GM19351 (cell line): ENCODE results near the gene ODC1.
A peak's percentile ranks its signal among the peaks of the same experiment; 100 is the strongest.
"Not testable (repeated sequence)": the region's sequence is repeated elsewhere in the genome, so short reads cannot be mapped to it uniquely, and the experiment has no call there.

ENCODE experiments used
- ATAC-seq: cut with Tn5 transposase; IDR thresholded peaks from one replicate; pipeline ENCODE4 v1.9.1; 2021; ENCODE audit warnings: mild to moderate bottlenecking, moderate library complexity; ENCODE audit not compliant: unreplicated experiment

Gene ODC1

GRCh38 chr2:10447895-10448575, at the start of gene ODC1:
Gene ODC1 (minus strand): TSS chr2:10448327. CDS start chr2:10445032, 3,295 bp downstream.
- ATAC-seq: peak; percentile 69

GRCh38 chr2:10497797-10498251, 49.7 kb upstream of the ODC1 start:
- no peak for ATAC-seq

- no peak for ATAC-seq
Observed at GRCh38 chr2:10495988-10496313, 47.8 kb upstream of the ODC1 start.

- ATAC-seq: no peak
Observed at GRCh38 chr2:10495311-10495987, 47.3 kb upstream of the ODC1 start.

- ATAC-seq: no peak
Observed at GRCh38 chr2:10494351-10495066, 46.4 kb upstream of the ODC1 start.

GRCh38 chr2:10493634-10494281, 45.6 kb upstream of the ODC1 start:
- peak; percentile 98 for ATAC-seq

GRCh38 chr2:10493075-10493633, 45.0 kb upstream of the ODC1 start:
- ATAC-seq: no peak

- no peak for ATAC-seq
Observed at GRCh38 chr2:10490806-10491291, 42.7 kb upstream of the ODC1 start.

GRCh38 chr2:10489842-10490555, 41.9 kb upstream of the ODC1 start:
- no peak for ATAC-seq

- ATAC-seq: not testable (repeated sequence)
Observed at GRCh38 chr2:10488142-10488541, 40.0 kb upstream of the ODC1 start.

GRCh38 chr2:10487741-10488104, 39.6 kb upstream of the ODC1 start:
- ATAC-seq: not testable (repeated sequence)

GRCh38 chr2:10487081-10487740, 39.1 kb upstream of the ODC1 start:
- ATAC-seq: no peak

- ATAC-seq: no peak
Observed at GRCh38 chr2:10486601-10487079, 38.5 kb upstream of the ODC1 start.

- ATAC-seq: no peak
Observed at GRCh38 chr2:10486091-10486490, 38.0 kb upstream of the ODC1 start.

- no peak for ATAC-seq
Observed at GRCh38 chr2:10482913-10483312, 34.8 kb upstream of the ODC1 start.

GRCh38 chr2:10482460-10482859, 34.3 kb upstream of the ODC1 start:
- no peak for ATAC-seq

GRCh38 chr2:10481666-10482157, 33.6 kb upstream of the ODC1 start:
- no peak for ATAC-seq

GRCh38 chr2:10481055-10481665, 33.0 kb upstream of the ODC1 start:
- no peak for ATAC-seq

GRCh38 chr2:10480359-10480949, 32.3 kb upstream of the ODC1 start:
- no peak for ATAC-seq
